Activated CD4-positive, alpha-beta T cell treated with anti-CD3 and anti-CD28 coated beads for 24 hours (primary cell): ENCODE measurements around the gene CLIP4.

ENCODE experiments used
- DNase-seq, 2 donors: peaks; one replicate each; pipeline ENCODE4 v3.0.0-alpha.2; 2020; ENCODE audit warnings: low read depth in 2 of 2

The CLIP4 gene

DNA sequence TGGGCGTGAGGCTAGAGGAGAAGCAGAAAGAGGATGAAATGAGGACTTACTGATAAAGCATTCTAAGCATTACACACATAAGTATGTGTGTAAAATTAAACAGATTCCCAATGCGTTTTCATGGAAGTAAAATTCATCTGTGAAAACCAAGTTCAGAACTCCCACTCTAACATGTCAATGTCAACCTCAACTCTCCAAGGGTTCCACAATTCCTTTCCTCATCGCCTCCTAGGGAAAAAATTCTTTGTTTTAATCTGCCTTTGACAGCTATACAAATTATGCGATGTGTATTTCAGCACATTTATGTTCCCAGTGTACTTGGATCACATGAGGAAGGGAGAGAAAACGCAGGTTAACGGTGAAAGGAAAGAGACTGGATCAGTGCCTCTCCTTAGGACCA is 76.6 kb downstream of the CLIP4 start:
- DNase-seq = no peak

DNA sequence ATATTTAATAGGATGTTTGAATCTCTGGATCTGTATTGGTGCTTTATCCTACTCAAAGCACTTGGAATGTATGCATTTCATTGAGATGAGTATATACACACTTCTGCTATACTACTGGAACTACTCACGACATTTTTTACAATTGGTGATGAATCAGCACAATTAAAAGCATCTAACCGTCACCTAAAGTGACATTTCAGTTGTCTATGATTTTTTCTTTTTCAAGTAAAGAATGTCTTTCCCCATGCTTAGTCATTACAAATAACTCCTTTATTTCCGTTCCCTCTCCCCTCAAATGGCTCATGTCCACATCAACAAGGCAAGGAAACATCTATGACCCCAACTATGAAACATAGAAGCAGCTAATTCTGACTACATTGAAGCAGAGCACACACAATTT is 77.3 kb downstream of the CLIP4 start:
- DNase-seq = no peak

DNA sequence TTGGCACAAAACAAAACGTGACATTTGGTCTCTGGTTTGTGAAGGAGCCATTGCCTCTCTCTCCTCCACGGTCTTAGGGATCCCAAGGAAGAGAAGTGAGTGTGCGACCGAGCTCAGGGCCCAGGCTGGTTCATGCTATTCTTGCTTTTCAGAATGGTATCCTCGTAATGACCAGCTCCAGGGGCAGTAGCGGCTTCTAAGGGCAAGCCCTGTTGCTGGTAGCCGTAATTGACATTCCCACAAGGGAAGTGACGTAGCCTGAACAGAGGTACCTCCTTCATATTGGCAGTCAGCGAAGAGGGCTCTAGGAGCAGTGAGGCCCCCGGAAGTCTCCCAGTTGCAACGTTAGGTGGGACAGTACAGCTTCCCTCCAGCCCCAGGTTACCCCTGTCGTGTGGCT is 77.9 kb downstream of the CLIP4 start:
- no peak for DNase-seq

DNA sequence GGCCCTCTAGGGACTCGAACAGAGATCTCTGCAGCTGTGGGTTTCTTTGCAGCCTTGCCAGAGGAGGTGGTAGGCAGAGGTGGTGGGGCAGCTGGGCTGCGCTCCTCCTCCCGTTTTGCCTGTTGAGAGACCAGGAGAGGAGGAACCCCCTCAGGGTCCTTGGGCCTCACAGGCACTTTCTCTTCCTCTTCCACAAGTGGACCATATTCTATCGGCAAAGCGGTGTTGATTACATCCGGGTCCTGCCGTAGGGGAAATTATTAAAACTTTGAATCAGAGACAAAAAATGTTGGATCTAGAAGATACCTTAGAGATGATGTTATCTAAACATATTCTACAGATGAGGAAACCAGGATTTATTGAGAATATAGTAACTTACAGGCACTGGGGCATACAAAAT is 78.5 kb downstream of the CLIP4 start:
- no peak for DNase-seq

DNA sequence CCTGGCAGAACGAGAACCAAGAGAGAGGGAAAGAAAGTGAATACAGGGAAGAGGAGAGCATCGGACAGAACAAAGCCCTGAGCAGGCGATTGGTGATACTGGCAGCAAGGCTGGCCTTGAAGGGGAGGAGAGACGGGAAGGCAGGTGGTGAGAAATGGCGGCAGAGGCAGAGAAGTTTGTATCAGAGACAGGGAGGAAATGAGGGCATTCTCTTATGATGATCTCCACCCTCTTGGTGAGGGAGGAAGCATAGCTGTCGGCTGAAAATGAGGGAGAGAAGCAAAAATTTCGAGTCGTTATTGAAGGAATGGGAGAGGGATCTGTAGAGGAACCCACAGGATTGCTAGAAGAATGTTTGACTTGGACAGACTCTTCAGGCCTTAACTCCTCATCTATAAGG is 80.6 kb downstream of the CLIP4 start:
- no peak for DNase-seq

DNA sequence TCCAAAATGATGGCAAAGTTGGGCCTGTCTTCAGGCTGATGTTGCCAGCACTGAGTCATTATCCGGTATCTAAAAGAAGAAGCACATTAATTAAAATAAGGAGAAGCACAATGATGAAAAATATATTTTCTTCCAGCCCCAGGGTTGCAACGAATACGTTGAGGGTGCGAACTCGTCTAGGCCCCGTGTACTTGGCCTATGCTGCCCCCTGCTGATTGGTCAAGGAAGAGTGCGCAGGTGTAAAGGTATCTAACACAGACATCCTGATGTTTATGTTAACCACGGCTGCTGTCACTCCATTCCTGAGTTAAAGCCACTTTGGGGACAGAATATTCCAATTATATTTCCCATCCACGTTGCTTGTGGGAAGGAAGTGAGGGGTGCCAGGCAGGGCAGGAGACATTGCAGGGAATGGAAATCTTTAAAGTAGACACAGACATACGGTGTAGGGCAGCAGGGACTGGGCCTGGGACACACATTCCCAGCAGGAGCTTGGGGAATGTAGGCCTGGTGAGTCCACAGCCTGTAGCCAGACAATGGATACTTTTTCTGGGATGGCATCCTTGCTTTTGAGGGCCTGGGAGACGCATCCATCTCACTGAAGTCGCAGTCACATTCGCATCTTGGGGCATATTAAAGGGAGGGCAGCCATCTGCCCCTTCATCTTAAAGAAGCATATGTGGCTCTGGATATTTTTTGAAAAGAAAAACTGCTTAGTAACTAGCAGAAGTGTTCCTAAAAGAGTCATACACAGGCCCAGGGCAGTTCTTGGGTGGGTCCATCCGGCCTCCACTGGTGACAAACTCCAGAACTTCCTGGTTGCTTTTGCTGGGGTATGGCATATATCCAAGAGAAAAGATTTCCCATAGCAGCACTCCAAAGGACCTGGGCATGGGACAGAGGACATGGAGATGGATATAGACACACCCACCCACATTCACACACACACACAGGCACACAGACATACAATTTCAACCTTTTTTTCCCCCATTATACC is 81.9 kb downstream of the CLIP4 start:
- peak; percentile 67 to 80 for DNase-seq

DNA sequence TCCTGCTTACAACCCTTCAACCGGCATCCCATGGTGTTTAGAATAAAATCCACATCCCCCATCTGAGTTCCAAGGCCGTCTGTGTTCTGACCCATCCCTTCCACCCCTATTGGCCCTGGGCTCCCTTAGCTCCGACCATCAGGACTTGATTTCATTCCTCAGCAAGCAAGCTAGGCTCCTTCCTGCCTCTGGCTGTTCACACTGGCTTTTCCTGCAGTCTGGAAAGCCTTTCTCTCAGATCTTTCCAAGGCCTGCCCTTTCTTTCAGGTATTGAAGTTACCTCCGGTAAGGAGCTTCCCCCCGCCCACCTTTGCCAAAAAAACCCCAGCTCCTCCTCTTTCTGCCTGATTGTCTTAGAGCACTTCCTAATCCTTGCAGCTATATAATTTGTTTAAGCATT is 86.8 kb downstream of the CLIP4 start:
- DNase-seq = no peak

DNA sequence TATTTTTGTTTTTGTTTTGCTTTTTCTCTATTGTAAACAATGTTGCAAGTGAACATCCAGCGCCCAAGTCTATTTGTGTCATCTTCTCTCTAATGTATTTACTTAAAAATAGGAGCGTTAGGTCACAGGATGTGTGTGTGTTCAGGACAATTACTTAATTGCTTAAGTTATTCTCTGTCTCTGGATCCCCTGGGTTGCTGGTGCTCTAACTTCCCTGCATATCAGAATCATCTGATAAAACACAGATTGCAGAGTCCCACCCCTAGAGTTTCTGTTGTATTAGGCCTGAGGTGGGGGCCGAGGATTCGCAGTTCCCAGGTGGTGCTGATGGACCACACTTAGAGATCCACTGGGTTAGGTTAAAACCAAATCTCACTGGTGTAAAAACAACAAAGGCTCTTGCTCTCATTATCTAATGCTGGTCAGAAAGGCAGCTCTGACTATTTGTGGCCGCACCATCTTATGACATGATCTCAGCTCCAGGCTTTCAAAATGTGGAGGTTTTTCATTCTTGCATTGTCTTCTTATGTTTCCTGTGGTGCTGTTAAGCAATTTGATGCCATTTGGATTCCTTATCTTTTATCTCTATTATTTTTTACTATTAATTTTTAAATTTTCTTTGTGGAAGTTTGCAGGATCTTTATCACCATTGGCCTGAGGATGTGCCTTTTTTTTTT is 87.7 kb downstream of the CLIP4 start:
- no peak for DNase-seq

DNA sequence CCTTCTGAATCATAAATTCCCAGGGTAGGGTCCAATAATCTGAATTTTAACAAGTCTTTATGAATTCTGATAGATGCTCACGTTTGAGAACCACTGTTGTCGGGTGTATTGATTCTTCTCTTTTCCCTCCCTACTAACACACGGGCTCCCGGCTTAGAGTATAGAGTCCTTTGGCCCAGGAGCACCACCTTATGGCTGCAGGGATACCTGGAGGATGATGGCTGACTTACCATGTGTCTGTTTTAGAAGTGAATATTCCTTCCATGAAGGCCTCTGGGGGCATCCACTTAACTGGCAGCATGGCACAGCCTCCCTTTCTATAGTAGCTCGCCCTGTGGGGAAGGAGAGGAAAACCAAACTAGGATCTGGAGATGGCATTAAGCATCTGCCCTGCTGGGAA is 91.7 kb downstream of the CLIP4 start:
- no peak for DNase-seq

DNA sequence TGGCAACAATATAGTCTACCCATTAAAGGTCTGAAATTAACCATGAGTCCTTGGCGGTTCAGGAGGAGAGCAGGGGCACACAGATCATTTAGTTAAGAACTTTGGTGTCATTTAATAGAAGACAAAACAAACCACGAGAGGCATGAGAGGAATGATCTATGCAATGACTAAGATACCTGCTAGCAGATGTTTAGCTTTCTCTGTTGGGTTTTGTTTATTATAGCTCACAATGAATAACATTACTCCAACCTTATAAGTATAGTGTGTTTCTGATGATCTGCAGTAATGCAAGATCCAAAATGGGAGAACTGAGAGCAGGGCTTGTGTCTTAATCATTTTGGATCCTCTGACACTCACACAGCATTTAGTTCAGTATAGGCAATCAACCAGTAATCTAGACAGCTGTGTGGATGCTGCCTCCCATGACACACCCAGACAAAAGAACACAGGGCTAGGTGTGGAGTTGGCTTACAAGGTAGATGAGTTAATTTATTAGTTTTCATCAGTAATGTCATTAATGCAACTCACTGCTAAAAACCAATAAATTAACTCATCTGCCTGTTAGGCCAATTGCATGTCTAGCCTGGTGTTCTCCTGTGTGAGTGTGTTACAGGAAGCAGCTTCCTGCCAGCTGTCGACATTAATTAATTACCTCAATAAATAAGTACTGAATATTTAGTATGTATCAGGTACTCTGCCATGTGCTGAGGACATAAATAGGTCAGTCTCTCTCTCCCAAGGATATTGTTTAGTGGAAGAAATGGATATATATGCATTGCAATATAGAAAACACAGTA is 92.3 kb downstream of the CLIP4 start:
- no peak for DNase-seq

DNA sequence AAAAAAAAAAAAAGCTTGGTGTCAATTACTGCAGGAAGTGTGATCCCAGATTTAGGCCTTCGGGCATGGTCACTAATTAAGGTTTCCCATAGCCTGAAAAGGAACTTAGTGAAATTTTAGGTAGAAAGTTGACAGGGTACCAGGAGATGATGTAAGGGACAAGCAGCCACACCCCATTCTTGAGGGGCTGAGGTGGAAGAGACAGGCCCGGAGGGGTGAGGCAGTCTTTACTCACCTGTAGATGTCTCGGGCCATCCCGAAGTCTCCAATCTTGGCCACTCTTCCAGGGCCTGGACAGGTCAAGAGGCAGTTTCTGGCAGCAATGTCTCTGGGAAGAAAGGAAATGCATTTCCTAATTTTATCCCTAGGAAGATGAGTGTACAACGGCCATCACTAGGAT is 94.3 kb downstream of the CLIP4 start:
- no peak for DNase-seq

DNA sequence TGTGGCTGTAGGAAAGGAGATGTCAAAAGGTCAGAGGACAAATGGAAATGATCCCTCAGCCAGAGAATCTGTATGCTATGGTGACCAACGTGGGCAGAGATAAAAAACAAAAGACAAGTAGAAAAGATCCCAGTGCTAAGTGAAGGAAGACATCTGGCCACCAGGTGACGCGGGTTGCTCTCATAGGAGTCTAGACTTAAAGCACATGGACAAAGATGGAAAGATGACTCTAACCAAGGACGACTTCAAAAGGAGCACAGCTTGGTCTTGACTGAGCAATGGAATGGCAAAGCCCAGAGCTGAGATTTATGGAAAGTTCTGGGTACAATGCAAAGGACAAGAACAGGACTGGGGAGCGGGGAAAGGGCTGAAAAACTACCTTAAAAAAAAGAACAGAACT is 96.8 kb downstream of the CLIP4 start:
- DNase-seq = no peak

DNA sequence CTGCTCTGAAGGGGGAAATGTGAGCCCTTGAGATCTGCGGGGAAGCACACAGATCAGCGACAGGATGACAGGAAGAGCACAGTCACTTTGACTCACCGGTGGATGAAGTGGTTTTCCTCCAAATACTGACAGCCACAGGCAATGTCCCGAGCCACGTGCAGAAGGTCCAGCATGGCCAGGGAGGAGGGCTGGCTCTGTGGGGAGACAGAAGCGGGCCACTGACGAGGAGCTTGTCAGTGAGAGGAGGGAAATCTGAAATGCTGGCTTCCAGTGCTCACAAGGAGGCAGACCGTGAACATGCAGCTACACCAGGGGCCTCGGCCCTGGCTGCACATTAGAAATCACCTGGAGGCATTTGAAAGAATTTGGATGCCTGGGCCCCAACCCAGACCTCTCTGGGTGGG is 98.7 kb downstream of the CLIP4 start:
- no peak for DNase-seq

DNA sequence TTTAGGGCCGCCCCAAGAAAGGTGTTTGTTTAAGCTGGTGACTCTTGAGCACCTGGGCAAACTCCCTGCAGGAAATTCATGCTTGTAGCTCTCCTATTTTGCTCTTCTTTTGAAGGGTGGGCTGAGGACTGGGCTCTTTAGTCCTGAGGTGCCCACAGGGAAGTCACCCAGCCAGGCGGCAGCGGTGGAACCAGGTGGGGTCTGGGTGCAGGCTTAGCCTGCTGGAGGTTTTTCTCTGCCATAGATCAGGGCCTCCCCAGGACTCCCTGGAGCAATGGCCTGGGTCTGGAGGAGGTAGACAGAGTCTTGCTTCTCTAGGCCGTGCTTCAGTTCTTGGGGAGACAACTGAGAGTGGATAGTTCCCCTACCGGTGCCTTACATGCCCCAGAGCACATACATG is 99.9 kb downstream of the CLIP4 start:
- DNase-seq = no peak

DNA sequence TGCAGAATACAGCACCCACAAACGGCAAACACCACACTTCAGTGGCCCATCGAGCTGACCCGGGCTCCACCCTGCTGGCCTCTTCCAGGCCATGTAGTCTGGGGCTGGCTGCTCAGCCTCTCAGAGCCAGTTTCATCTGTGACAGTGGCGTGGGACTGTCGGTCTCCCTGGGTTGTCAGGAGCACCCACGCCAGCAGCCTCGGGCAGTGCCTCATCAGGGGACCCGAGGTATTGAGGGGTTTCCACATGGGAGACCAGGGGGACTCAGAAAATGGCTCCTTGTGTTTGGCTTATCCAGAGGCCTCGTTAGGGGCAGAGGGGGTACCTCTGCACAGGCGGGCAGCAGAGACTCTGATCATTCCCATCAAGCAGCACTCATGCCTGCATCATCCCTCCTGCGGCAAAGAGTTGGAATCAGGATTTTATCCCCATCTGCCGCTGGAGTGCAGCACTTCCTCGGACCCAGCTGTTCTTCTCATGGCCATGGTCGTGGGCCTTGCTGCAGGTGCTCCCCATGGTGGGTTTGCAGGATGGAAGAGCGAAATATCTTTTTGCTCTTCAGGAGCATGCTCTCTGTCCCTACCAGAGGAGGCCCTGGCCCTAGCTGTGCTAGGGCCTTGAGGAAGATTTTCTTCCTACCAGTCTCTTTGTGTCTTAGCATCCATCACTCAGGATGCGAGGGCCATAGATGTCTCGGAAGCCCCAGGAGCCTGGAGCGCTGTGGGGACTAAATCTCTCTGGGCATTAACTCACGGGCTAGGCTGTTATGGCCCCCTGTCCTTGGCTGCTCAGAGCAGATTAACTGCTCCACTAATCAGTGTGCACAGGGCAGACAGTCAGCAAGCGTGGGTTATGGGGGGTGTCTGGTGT is 100.8 kb downstream of the CLIP4 start:
- no peak for DNase-seq

DNA sequence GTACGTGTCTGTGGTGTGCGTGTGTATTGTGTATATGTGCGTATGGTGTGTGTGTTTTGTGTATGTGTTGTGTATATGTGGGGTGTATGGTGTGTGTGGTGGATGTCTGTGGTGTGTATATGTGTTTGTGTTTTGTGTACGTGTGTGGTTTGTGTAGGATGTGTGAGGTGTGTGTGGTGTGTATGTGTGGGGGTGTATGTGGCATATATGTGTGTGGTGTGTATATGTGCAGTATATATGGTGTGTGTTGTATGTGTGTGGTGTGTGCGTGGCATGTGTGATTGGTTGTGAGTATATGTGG is 101.3 kb downstream of the CLIP4 start:
- no peak for DNase-seq

DNA sequence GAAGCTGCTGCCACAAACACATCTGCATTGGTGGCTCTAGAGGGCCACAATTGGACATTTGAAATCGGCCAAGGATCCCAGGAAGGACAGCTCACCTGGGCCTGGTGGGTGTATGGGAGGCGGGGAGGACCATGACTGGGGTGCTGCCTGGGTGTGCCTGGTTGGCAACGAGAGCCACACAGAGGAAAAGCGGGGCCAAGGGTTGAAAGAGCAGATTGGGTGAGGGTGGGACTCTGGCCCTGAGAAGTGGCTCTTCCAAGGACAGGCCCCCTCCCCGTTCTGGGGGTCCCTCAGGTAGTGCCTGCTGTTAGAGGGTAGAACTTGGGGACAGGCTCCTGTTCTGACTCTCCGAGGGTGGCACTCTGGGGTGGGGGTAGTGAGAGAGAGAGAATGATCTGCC is 102.9 kb downstream of the CLIP4 start:
- DNase-seq = no peak

DNA sequence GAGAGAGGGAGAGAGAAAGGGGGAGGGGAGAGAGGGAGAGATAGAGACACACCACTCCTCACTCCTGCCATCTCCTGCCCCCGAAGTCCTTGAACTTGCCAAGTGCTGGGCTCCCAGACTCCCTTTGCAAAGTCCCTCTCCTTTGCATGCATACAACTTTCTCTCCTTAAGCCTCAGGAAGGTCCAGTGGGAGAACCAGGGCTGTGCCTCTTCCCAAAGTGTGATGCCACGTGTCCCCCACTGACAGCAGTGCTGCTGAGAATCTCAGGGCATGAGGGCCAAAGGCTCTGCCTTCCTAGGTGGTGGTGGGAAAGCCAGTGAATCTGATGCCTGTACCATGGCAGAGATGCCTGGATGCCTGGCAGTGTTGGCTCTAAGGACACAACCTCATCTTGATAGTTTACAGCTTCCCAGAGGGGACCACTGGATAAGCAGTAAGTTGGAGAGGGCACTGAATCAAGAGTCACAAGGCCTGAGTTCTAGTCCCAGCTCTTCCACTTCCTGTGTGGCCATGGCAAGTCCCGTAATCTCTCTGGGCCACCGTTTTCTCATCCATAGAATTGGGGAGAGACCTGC is 103.4 kb downstream of the CLIP4 start:
- DNase-seq = no peak

DNA sequence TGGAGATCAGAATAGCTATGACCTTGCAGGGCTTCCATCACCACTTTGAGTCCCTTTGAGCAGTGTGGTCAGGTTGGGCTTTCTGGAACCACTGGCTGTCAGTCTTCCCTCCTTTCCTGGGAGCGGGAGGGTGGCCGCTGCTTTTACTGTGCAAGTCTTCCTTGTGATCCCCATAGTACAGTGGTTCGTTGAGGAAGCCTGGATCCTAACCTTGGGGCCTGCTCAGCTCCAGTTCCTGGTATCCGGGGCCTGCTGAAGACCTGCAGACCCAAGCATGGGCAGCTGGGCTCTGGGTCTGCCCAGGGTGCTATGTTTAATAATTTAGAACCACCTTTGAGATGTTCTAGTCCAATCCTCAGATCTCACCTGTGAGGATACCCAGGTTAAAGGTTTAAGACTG is 104.2 kb downstream of the CLIP4 start:
- no peak for DNase-seq

DNA sequence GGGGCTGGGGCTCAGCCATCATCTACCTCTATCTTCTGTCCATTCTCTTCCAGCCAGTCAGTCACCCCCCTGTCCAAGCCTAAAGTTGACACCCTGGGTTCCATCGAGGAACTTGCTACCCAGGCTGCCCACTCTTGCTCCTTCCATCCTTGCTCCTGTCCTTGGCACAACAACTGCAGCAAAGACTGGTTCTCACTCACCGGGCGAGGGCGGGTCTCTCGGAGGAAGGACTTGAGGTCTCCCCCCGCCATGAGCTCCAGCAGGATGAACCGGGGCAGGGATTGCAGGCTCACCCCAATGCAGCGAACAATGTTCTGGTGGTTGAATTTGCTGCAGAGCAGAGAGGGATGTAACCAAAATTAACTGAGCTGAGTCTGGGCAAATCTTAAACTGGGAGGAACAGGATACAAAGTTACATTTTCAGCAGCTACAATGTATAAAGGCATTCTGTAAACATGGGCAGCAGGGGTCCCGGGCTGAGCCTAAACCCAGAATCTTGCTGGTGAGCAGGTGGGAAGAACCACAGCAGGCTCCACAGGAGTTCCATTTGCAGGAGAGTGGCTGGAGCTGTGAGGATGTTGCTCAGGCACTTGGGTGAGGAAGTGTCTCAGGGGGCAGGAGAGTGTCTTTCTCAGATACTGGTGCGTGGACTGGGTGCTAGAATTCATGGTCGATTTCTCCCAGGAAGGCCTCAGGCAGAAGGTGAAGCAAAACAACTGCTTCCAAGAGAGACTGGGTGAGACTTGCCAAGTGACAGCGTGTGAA is 105.5 kb downstream of the CLIP4 start:
- DNase-seq = no peak
